NCI-H446 (cell line): ENCODE data around the gene HMX3.
"Not testable (repeated sequence)": the region's sequence is repeated elsewhere in the genome, so short reads cannot be mapped to it uniquely, and the experiment has no call there.

Experiments
- DNase-seq, 2 experiments: peaks; one replicate each; lab custom pipeline; 2025; lab: John Stamatoyannopoulos, UW

The HMX3 gene

GRCh38 chr10:123175389-123176387 is 39.9 kb downstream of the HMX3 start:
- DNase-seq: no peak

- not testable (repeated sequence) for DNase-seq
Measured at GRCh38 chr10:123178390-123178789, 42.6 kb downstream of the HMX3 start.

GRCh38 chr10:123180101-123181090 is 44.6 kb downstream of the HMX3 start:
- no peak for DNase-seq

- DNase-seq: no peak
Measured at GRCh38 chr10:123183724-123184123, 48.0 kb downstream of the HMX3 start.

GRCh38 chr10:123187781-123188180 is 52.0 kb downstream of the HMX3 start:
- DNase-seq: no peak
